Immature natural killer cell (primary cell): Measurements from ENCODE around the gene MCCD1. TPM values are rescaled to one million over a fixed set of nuclear protein-coding genes. Genes with fewer than 3 reads are reported as not detected.

Source experiments
- DNase-seq, 3 donors: peaks; one replicate each; pipeline ENCODE4 v3.0.0; 2022; ENCODE audit warnings: mixed read lengths in 1 of 3
- H3K27ac Mint-ChIP-seq, 6 donors: one replicate each; pipeline ENCODE4 v1.8.0; 2020; ENCODE audit warnings: mixed read lengths in 6 of 6, mild to moderate bottlenecking in 5 of 6, inconsistent platforms in 4 of 6, moderate library complexity in 3 of 6
- H3K27me3 Mint-ChIP-seq, 3 donors: one replicate each; pipeline ENCODE4 v1.8.0; 2020 to 2021; ENCODE audit warnings: low read depth in 3 of 3, mild to moderate bottlenecking in 3 of 3, mixed read lengths in 3 of 3, moderate library complexity in 3 of 3, inconsistent platforms in 1 of 3
- H3K36me3 Mint-ChIP-seq, 3 donors: one replicate each; pipeline ENCODE4 v1.8.0; 2020; ENCODE audit warnings: mixed read lengths in 3 of 3, inconsistent platforms in 2 of 3, mild to moderate bottlenecking in 2 of 3
- H3K4me1 Mint-ChIP-seq, 2 donors: one replicate each; pipeline ENCODE4 v1.8.0; 2020; ENCODE audit warnings: inconsistent platforms in 2 of 2, mild to moderate bottlenecking in 2 of 2, mixed read lengths in 2 of 2, moderate library complexity in 1 of 2
- H3K4me3 Mint-ChIP-seq, 5 donors: one replicate each; pipeline ENCODE4 v1.8.0; 2020; ENCODE audit warnings: mild to moderate bottlenecking in 5 of 5, mixed read lengths in 5 of 5, inconsistent platforms in 3 of 5, moderate library complexity in 3 of 5
- H3K9me3 Mint-ChIP-seq, 6 donors: one replicate each; pipeline ENCODE4 v1.8.0; 2020; ENCODE audit warnings: mild to moderate bottlenecking in 6 of 6, mixed read lengths in 6 of 6, inconsistent platforms in 4 of 6, moderate library complexity in 3 of 6
- polyA plus RNA-seq, 3 donors: library from polyadenylated mRNA; unstranded; fragments of 300-500 nt; fragmentation: Illumina TruSeq; gene quantifications; one replicate each; pipeline ENCODE4 v1.2.3, GENCODE V29; 2021

Gene MCCD1
- polyA plus RNA-seq, 3 donors from 2014 or later = not detected

DNA sequence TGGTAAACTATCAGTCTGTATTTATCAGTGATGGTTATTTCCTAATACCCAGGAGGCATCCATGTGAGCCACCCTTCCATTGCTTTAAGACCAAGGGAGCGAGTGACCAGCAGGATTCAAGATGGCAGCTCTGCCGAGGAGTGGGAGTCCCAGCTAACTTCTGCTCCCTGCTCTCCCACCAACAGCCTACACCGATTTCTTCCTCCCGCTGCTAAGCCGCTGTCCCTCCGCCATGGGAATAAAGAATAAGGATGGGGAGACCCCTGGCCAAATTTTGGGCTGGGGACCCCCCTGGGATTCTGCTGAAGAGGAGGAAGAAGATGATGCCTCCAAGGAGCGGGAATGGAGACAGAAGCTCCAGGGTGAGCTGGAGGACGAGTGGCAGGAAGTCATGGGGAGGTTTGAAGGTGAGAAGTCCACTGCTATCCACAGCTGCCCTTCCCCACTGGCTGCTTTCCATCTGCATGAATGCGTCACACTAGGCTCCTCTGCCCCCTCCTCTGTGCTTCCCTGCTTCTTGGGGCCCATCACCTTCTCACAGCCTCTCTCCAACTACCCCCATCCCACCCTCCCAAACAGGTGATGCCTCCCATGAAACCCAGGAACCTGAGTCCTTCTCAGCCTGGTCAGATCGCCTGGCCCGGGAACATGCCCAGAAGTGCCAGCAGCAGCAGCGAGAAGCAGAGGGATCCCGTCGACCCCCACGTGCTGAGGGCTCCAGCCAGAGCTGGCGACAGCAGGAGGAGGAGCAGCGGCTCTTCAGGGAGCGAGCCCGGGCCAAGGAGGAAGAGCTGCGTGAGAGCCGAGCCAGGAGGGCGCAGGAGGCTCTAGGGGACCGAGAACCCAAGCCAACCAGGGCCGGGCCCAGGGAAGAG lies 28.9 kb downstream of the MCCD1 start:
- Mint-ChIP-seq H3K27ac (peak overlapping the region in 5 of 6 donors; percentile 51 to 96 (median 59)), H3K36me3 (peaks cover 0 to 7% (median 3%) of the 10 kb centered on the region in 3 donors), H3K27me3 (peaks cover 2 to 19% (median 8%) of the 10 kb centered on the region in 3 donors), H3K4me1 (peaks cover 58 to 63% of the 10 kb centered on the region in 2 donors), H3K9me3 (no peaks in the 10 kb centered on the region), H3K4me3 (peak overlapping the region; percentile 27 to 94 (median 68))
- no peak for DNase-seq

GRCh38 chr6:31558318-31558625 lies 29.5 kb downstream of the MCCD1 start:
- peaks cover 3 to 10% (median 4%) of the 10 kb centered on the region in 3 donors for H3K36me3 Mint-ChIP-seq
- peak overlapping the region; percentile 91 to 97 (median 95) for H3K27ac Mint-ChIP-seq
- DNase-seq = no peak
- H3K4me3 Mint-ChIP-seq = peak overlapping the region; percentile 77 to 94 (median 83)
- H3K9me3 Mint-ChIP-seq = no peaks in the 10 kb centered on the region
- peaks cover 61 to 67% of the 10 kb centered on the region in 2 donors for H3K4me1 Mint-ChIP-seq
- peaks cover 2 to 19% (median 8%) of the 10 kb centered on the region in 3 donors for H3K27me3 Mint-ChIP-seq

- peak overlapping the region; percentile 91 to 97 (median 95) for H3K27ac Mint-ChIP-seq
- peak overlapping the region; percentile 77 to 94 (median 83) for H3K4me3 Mint-ChIP-seq
- peaks cover 63 to 68% of the 10 kb centered on the region in 2 donors for H3K4me1 Mint-ChIP-seq
- H3K27me3 Mint-ChIP-seq = peaks cover 2 to 19% (median 10%) of the 10 kb centered on the region in 3 donors
- no peaks in the 10 kb centered on the region for H3K9me3 Mint-ChIP-seq
- DNase-seq = peak; percentile 69 to 77 (median 72)
- H3K36me3 Mint-ChIP-seq = peaks cover 3 to 14% (median 7%) of the 10 kb centered on the region in 3 donors
Measured at GRCh38 chr6:31558631-31559500, 30.1 kb downstream of the MCCD1 start.

DNA sequence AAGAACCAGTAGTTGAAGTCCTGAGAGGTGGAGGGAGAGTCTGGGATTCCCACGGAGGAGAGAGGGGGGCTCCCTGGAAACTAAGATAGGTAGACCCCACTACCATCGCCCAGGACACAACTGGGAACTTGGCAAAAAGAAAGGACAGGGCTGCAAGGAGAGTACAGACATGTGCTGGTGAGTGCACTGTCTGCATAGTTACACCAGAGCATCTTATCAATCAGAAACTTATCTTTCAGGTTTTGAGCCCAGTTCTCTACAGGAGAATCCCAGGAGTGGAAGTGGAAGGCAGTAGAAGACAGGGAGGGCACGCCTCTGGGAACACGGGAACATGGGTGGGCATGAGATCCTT lies 30.8 kb downstream of the MCCD1 start:
- Mint-ChIP-seq H3K9me3 (no peaks in the 10 kb centered on the region), H3K4me3 (peak overlapping the region; percentile 77 to 94 (median 83)), H3K27me3 (peaks cover 2 to 19% (median 10%) of the 10 kb centered on the region in 3 donors), H3K27ac (peak overlapping the region; percentile 91 to 97 (median 95)), H3K4me1 (peaks cover 64 to 68% of the 10 kb centered on the region in 2 donors), H3K36me3 (peaks cover 3 to 15% (median 8%) of the 10 kb centered on the region in 3 donors)
- DNase-seq = no peak

GRCh38 chr6:31559958-31560696 lies 31.4 kb downstream of the MCCD1 start:
- peaks cover 3 to 15% (median 8%) of the 10 kb centered on the region in 3 donors for H3K36me3 Mint-ChIP-seq
- peak overlapping the region; percentile 77 to 94 (median 83) for H3K4me3 Mint-ChIP-seq
- H3K4me1 Mint-ChIP-seq = peaks cover 64 to 68% of the 10 kb centered on the region in 2 donors
- H3K27ac Mint-ChIP-seq = peak overlapping the region; percentile 91 to 97 (median 95)
- peaks cover 3 to 21% (median 10%) of the 10 kb centered on the region in 3 donors for H3K27me3 Mint-ChIP-seq
- DNase-seq = peak; percentile 67 to 74 (median 71)
- H3K9me3 Mint-ChIP-seq = no peaks in the 10 kb centered on the region

DNA sequence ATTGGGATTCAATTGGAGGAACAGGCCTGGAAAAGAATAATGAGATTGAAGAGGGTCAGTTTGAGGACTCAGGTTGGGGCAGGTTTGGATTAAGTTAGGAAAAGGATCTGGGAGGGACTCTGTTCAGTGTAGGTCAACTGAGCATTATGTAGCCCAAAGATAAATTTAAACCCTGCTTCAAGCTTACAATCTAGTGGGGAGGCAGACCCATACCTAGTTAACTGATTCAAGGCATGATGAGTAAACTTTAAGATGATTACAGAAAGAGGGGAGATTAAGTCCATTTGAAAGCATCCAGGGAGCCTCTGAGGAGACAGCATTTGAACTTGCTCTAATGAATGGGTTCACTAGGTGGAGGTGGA lies 31.9 kb downstream of the MCCD1 start:
- DNase-seq = no peak
- peak overlapping the region; percentile 77 to 94 (median 83) for H3K4me3 Mint-ChIP-seq
- no peaks in the 10 kb centered on the region for H3K9me3 Mint-ChIP-seq
- H3K27me3 Mint-ChIP-seq = peaks cover 5 to 24% (median 10%) of the 10 kb centered on the region in 3 donors
- peaks cover 67 to 68% of the 10 kb centered on the region in 2 donors for H3K4me1 Mint-ChIP-seq
- H3K36me3 Mint-ChIP-seq = peaks cover 3 to 15% (median 8%) of the 10 kb centered on the region in 3 donors
- H3K27ac Mint-ChIP-seq = peak overlapping the region; percentile 91 to 97 (median 95)

DNA sequence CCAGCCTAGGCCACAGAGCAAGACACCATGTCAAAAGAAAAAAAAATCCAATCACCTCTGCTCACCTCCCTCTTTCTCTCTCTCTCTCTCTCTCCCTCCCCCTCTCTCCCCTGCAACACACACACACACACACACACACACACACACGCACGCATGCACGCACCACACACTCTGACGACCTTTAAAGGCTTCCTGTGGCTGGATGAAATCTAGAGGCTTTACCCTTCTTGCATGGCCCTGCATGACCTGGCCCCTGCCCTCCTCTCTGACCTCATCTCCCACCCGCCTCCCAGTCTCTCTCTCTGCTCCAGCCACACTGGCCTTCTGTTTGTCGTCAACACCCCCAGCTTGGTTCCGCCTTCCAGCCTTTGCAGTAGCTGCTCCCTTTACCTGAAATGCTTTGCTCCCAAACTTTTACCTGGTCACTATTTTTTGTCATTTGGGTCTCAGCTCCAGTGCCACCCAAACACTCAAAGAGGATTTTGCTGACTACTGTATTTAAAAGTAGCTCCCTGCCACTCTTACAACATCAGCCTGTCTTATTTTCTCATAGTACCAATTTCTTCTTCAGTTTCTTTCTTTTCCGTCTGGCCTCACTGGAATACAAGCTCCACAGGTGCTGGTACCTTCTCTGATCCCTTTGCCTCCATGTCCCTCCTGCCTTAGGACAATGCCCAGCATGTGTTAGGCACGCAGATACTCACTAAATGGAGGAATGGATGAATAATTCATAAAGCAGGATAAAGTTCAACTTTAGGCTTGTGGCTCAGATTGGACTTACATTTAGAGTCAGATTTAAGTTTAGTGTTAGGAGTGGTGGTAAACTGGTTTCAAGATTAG lies 39.0 kb downstream of the MCCD1 start:
- peak in 2 of 3 donors; percentile 52 to 53 for DNase-seq
- peaks cover 52 to 58% of the 10 kb centered on the region in 2 donors for H3K4me1 Mint-ChIP-seq
- H3K36me3 Mint-ChIP-seq = peaks cover 0 to 8% (median 8%) of the 10 kb centered on the region in 3 donors
- H3K27me3 Mint-ChIP-seq = peaks cover 11 to 20% (median 11%) of the 10 kb centered on the region in 3 donors
- H3K27ac Mint-ChIP-seq = peak overlapping the region; percentile 91 to 97 (median 94)
- no peaks in the 10 kb centered on the region for H3K9me3 Mint-ChIP-seq
- peak overlapping the region; percentile 57 to 73 (median 64) for H3K4me3 Mint-ChIP-seq

GRCh38 chr6:31568537-31568961 lies 39.8 kb downstream of the MCCD1 start:
- Mint-ChIP-seq H3K27ac (peak overlapping the region; percentile 91 to 97 (median 94)), H3K4me3 (peak overlapping the region; percentile 36 to 73 (median 64)), H3K27me3 (peaks cover 11 to 20% (median 11%) of the 10 kb centered on the region in 3 donors), H3K36me3 (peaks cover 0 to 4% (median 4%) of the 10 kb centered on the region in 3 donors), H3K9me3 (no peaks in the 10 kb centered on the region), H3K4me1 (peaks cover 56 to 59% of the 10 kb centered on the region in 2 donors)
- DNase-seq = peak; percentile 72 to 81 (median 76)

DNA sequence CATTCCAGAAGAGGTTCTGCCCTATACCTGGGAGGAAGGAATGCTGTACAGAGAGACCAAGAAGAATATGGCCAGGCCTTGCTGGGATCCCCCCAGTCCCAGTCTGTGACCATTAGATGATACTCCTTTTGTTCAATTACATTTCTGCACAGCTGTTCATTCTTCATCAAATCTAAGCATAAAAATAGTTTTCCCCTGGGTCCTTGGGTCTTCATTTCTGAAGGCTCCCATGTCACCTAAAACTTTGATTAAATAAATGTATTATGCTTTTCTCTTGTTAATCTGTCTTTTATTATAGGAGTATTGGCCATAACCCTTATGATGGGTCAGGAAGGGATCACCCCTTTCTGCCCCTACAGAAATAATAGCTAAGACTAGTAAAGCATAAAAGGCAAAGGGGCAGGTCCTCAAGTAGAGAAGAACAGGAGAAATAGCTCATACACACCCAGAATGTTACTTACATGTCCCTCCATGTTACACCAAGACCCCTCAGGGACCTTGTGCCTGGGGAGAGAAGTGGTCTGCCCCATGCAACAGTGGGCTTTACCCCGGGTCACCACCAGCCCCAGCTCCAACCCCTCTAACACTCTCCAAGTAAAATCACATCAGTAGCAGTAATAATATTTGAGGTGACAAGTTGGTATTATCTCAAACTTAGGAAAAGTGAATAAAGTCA lies 41.2 kb downstream of the MCCD1 start:
- no peak for DNase-seq
- Mint-ChIP-seq H3K4me3 (no peak overlapping the region), H3K27me3 (peaks cover 9 to 24% (median 12%) of the 10 kb centered on the region in 3 donors), H3K27ac (peak overlapping the region; percentile 50 to 91 (median 75)), H3K4me1 (peaks cover 67 to 73% of the 10 kb centered on the region in 2 donors), H3K9me3 (no peaks in the 10 kb centered on the region), H3K36me3 (no peaks in the 10 kb centered on the region)

DNA sequence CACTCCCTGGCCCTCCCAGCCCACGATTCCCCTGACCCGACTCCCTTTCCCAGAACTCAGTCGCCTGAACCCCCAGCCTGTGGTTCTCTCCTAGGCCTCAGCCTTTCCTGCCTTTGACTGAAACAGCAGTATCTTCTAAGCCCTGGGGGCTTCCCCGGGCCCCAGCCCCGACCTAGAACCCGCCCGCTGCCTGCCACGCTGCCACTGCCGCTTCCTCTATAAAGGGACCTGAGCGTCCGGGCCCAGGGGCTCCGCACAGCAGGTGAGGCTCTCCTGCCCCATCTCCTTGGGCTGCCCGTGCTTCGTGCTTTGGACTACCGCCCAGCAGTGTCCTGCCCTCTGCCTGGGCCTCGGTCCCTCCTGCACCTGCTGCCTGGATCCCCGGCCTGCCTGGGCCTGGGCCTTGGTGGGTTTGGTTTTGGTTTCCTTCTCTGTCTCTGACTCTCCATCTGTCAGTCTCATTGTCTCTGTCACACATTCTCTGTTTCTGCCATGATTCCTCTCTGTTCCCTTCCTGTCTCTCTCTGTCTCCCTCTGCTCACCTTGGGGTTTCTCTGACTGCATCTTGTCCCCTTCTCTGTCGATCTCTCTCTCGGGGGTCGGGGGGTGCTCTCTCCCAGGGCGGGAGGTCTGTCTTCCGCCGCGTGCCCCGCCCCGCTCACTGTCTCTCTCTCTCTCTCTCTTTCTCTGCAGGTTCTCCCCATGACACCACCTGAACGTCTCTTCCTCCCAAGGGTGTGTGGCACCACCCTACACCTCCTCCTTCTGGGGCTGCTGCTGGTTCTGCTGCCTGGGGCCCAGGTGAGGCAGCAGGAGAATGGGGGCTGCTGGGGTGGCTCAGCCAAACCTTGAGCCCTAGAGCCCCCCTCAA lies 43.5 kb downstream of the MCCD1 start, which contains the start of gene LTA:
Gene LTA (plus strand): TSS at position 249 of the 871 bp plus-strand sequence. CDS start 454 bp downstream, at position 703.
- DNase-seq = peak in 2 of 3 donors; percentile 50 to 65
- peaks cover 87 to 92% of the 10 kb centered on the region in 2 donors for H3K4me1 Mint-ChIP-seq
- peak within 1 kb of the TSS; percentile 86 to 98 (median 96) for H3K27ac Mint-ChIP-seq
- H3K36me3 Mint-ChIP-seq = peaks cover 0 to 6% (median 4%) of the 10 kb centered on the region in 3 donors
- H3K27me3 Mint-ChIP-seq = peaks cover 13 to 27% (median 16%) of the 10 kb centered on the region in 3 donors
- H3K4me3 Mint-ChIP-seq = peak within 1 kb of the TSS; percentile 76 to 90 (median 86)
- no peaks in the 10 kb centered on the region for H3K9me3 Mint-ChIP-seq
